Smooth muscle cell (in vitro differentiated cells): ENCODE data around the gene FRMD3. TPM values are rescaled to one million over a fixed set of nuclear protein-coding genes. Genes with fewer than 3 reads are reported as not detected.

Experiments
- DNase-seq: peaks from one replicate; lab custom pipeline; 2025; ENCODE audit not compliant: unreplicated experiment; lab: John Stamatoyannopoulos, UW
- H2AFZ ChIP-seq: fragments of 200-600 bp; sonication (generic); 2 replicates; pipeline ENCODE4 v1.6.0; 2016; ENCODE audit warnings: antibody characterized with exemption, low read depth, mild to moderate bottlenecking
- H3F3A ChIP-seq: fragments of 200-600 bp; sonication (generic); 2 replicates; pipeline ENCODE4 v1.6.0; 2017; ENCODE audit warnings: antibody characterized with exemption, low read depth
- H3K27ac ChIP-seq: fragments of 200-600 bp; sonication (generic); 2 replicates; pipeline ENCODE4 v1.5.1; 2016; ENCODE audit warnings: low read depth, mild to moderate bottlenecking
- H3K27me3 ChIP-seq: fragments of 200-600 bp; sonication (generic); 2 replicates; pipeline ENCODE4 v1.6.1; 2016; ENCODE audit warnings: low read depth, mild to moderate bottlenecking
- H3K36me3 ChIP-seq: fragments of 200-600 bp; sonication (generic); 2 replicates; pipeline ENCODE4 v1.5.1; 2016; ENCODE audit warnings: low read depth
- H3K4me1 ChIP-seq: fragments of 200-600 bp; sonication (generic); 2 replicates; pipeline ENCODE4 v1.5.1; 2016; ENCODE audit warnings: low read depth
- H3K4me2 ChIP-seq: fragments of 200-600 bp; sonication (generic); 2 replicates; pipeline ENCODE4 v1.6.0; 2016; ENCODE audit warnings: mild to moderate bottlenecking
- H3K4me3 ChIP-seq: fragments of 200-600 bp; sonication (generic); 2 replicates; pipeline ENCODE4 v1.5.1; 2016; ENCODE audit warnings: mild to moderate bottlenecking
- H3K79me2 ChIP-seq: fragments of 200-600 bp; sonication (generic); 2 replicates; pipeline ENCODE4 v1.6.0; 2016; ENCODE audit warnings: low read depth, mild to moderate bottlenecking
- H3K9ac ChIP-seq: fragments of 200-600 bp; sonication (generic); 2 replicates; pipeline ENCODE4 v1.6.0; 2016; ENCODE audit warnings: low read depth
- H3K9me3 ChIP-seq: fragments of 200-600 bp; sonication (generic); replicated peaks from 2 replicates; pipeline ENCODE4 v1.5.1; 2016; ENCODE audit warnings: low read depth
- H4K20me1 ChIP-seq: fragments of 200-600 bp; sonication (generic); 2 replicates; pipeline ENCODE4 v1.6.0; 2016; ENCODE audit warnings: low read depth
- CTCF ChIP-seq: fragments of 200-600 bp; sonication (generic); IDR thresholded peaks from 2 replicates; pipeline ENCODE4 v1.5.1; 2017; ENCODE audit warnings: borderline replicate concordance, mild to moderate bottlenecking, antibody characterized with exemption; ENCODE audit not compliant: insufficient read depth, poor library complexity, severe bottlenecking
- WGBS: methylation state at CpG from one replicate; pipeline ENCODE4 v1.1.7; 2016; ENCODE audit warnings: low lambda C conversion rate; 5-methylcytosine and 5-hydroxymethylcytosine counted together
- polyA plus RNA-seq: library from polyadenylated mRNA; unstranded; fragments of >200 nt; fragmentation: Nextera tagmentation; extraction: Ambion mirVana; gene quantifications from 2 replicates; pipeline ENCODE4 v1.2.1, GENCODE V29; 2016
- total RNA-seq: library from RNA; depleted of rRNA; stranded (reverse); fragments of >200 nt; gene quantifications from 2 replicates; pipeline ENCODE4 v1.2.3, GENCODE V29; 2014

The FRMD3 gene
- total and polyA plus RNA-seq, 2 experiments from 2014 or later, result 0.72 to 2.8 TPM

GRCh38 chr9:83512621-83513020, 25.6 kb downstream of the FRMD3 start:
- H3K27me3 ChIP-seq, result no peaks in the 10 kb centered on the region
- no peak overlapping the region for H3K4me3 ChIP-seq
- no peaks in the 10 kb centered on the region for H4K20me1 ChIP-seq
- H3K79me2 ChIP-seq, result no peaks in the 10 kb centered on the region
- 89% methylated on average over 3 of the region's 3 CpGs for WGBS
- no peak overlapping the region for H3K9ac ChIP-seq
- H3K9me3 ChIP-seq, result no peaks in the 10 kb centered on the region
- no peaks in the 10 kb centered on the region for H3K36me3 ChIP-seq
- no peak for DNase-seq
- no peak overlapping the region for H3K4me2 ChIP-seq
- TF ChIP-seq CTCF, result no peak
- H3K27ac ChIP-seq, result no peak overlapping the region
- H3F3A ChIP-seq, result no peaks in the 10 kb centered on the region
- no peak overlapping the region for H2AFZ ChIP-seq
- H3K4me1 ChIP-seq, result peaks cover 5% of the 10 kb centered on the region

- Histone ChIP-seq H3K36me3 (no peaks in the 10 kb centered on the region), H3K9ac (no peak overlapping the region), H3K27me3 (no peaks in the 10 kb centered on the region), H3K79me2 (no peaks in the 10 kb centered on the region), H3K4me3 (no peak overlapping the region), H4K20me1 (no peaks in the 10 kb centered on the region), H2AFZ (no peak overlapping the region), H3K4me2 (no peak overlapping the region), H3K9me3 (no peaks in the 10 kb centered on the region), H3K4me1 (peaks cover 5% of the 10 kb centered on the region), H3F3A (no peaks in the 10 kb centered on the region), H3K27ac (no peak overlapping the region)
- no peak for DNase-seq
- 69% methylated on average over 1 of the region's 1 CpG for WGBS
- TF ChIP-seq CTCF, result no peak
Observed at GRCh38 chr9:83511051-83511450, 27.1 kb downstream of the FRMD3 start.

DNA sequence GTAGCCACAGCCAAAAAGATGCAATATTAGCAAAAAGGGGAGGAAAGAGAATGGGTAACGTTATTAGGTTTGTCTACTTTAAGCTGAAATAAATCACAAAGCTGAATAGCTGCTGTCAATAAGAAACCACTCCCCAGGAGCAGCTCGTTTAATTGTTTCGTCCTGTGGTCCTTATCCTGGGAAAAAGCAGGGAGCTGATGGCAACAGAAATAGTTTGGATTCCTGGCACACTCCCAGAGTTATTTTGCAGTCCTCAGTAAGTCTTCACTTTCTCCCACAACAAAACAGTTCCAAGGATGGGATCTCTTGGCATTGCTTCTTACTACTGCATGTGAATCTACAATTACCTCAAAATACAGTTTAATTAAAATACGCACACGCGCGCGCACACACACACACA, 28.8 kb downstream of the FRMD3 start:
- Histone ChIP-seq H3F3A (no peaks in the 10 kb centered on the region), H3K4me3 (no peak overlapping the region), H3K27me3 (no peaks in the 10 kb centered on the region), H2AFZ (no peak overlapping the region), H3K9me3 (no peaks in the 10 kb centered on the region), H3K36me3 (no peaks in the 10 kb centered on the region), H4K20me1 (no peaks in the 10 kb centered on the region), H3K79me2 (no peaks in the 10 kb centered on the region), H3K4me1 (peaks cover 5% of the 10 kb centered on the region), H3K9ac (no peak overlapping the region), H3K4me2 (no peak overlapping the region), H3K27ac (no peak overlapping the region)
- 67% methylated on average over 8 of the region's 8 CpGs for WGBS
- TF ChIP-seq CTCF, result no peak
- no peak for DNase-seq

DNA sequence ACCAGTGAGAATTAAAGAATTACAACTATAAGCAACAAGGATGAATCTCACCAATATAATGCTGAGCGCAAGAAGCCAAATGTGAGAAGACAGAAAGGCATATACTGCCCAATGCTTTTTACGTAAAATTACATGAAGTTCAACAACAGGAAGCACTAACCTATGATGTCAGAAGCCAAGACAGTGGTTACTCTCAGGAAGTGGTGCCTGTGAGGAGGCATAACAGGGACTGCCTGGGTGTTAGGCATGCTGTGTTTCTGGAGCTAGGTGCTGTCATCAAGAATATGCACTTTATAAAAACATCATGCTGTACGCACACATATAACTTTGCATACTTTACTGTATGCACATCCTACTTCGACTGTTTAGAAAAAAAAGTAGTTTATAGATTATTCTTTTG, 30.1 kb downstream of the FRMD3 start:
- H3F3A ChIP-seq, result no peaks in the 10 kb centered on the region

More for the DNA sequence above, 30.1 kb downstream of the FRMD3 start:
- no peak overlapping the region for H3K27ac ChIP-seq
- H3K79me2 ChIP-seq, result no peaks in the 10 kb centered on the region
- no peak overlapping the region for H3K4me2 ChIP-seq
- H3K4me1 ChIP-seq, result peaks cover 5% of the 10 kb centered on the region
- H3K9ac ChIP-seq, result no peak overlapping the region
- no peaks in the 10 kb centered on the region for H3K9me3 ChIP-seq
- no peak for TF ChIP-seq CTCF
- DNase-seq, result no peak
- H2AFZ ChIP-seq, result no peak overlapping the region
- no peaks in the 10 kb centered on the region for H3K27me3 ChIP-seq
- 96% methylated on average over 4 of the region's 4 CpGs for WGBS
- H3K4me3 ChIP-seq, result no peak overlapping the region
- no peaks in the 10 kb centered on the region for H4K20me1 ChIP-seq
- no peaks in the 10 kb centered on the region for H3K36me3 ChIP-seq
